LoVo (cell line): ENCODE data around the gene GJA5.
"Not testable (repeated sequence)": the region's sequence is repeated elsewhere in the genome, so short reads cannot be mapped to it uniquely, and the experiment has no call there.

Experiments used
- DNase-seq: peaks from one replicate; pipeline ENCODE4 v3.0.0-alpha.2; 2016; ENCODE audit warnings: low spot score

GJA5 gene

GRCh38 chr1:147762233-147763024, 2.0 kb upstream of the GJA5 start:
- DNase-seq = peak; percentile 63

GRCh38 chr1:147758379-147759100, 1.9 kb downstream of the GJA5 start:
- no peak for DNase-seq

- peak; percentile 80 for DNase-seq
Measured at GRCh38 chr1:147757015-147757990, 3.1 kb downstream of the GJA5 start.

- no peak for DNase-seq
Measured at GRCh38 chr1:147756341-147756740, 4.1 kb downstream of the GJA5 start.

GRCh38 chr1:147754661-147755060, 5.7 kb downstream of the GJA5 start:
- no peak for DNase-seq

- no peak for DNase-seq
Measured at GRCh38 chr1:147753081-147753480, 7.3 kb downstream of the GJA5 start.

- no peak for DNase-seq
Measured at GRCh38 chr1:147752511-147752910, 7.9 kb downstream of the GJA5 start.

- no peak for DNase-seq
Measured at GRCh38 chr1:147751346-147751745, 9.1 kb downstream of the GJA5 start.

GRCh38 chr1:147750618-147751217, 9.7 kb downstream of the GJA5 start:
- DNase-seq = no peak

- no peak for DNase-seq
Measured at GRCh38 chr1:147749792-147750191, 10.6 kb downstream of the GJA5 start.

- DNase-seq = peak; percentile 47
Measured at GRCh38 chr1:147748676-147749350, 11.6 kb downstream of the GJA5 start.

GRCh38 chr1:147747966-147748365, 12.4 kb downstream of the GJA5 start:
- no peak for DNase-seq

- no peak for DNase-seq
Measured at GRCh38 chr1:147745271-147745670, 15.1 kb downstream of the GJA5 start.

GRCh38 chr1:147741065-147741464, 19.3 kb downstream of the GJA5 start:
- DNase-seq = no peak

GRCh38 chr1:147740391-147740790, 20.0 kb downstream of the GJA5 start:
- DNase-seq = no peak

- DNase-seq = no peak
Measured at GRCh38 chr1:147738739-147739476, 21.5 kb downstream of the GJA5 start.

GRCh38 chr1:147738129-147738528, 22.3 kb downstream of the GJA5 start:
- no peak for DNase-seq

GRCh38 chr1:147736883-147737282, 23.5 kb downstream of the GJA5 start:
- DNase-seq = no peak

- no peak for DNase-seq
Measured at GRCh38 chr1:147735423-147735822, 25.0 kb downstream of the GJA5 start.

GRCh38 chr1:147734291-147734841, 26.0 kb downstream of the GJA5 start:
- not testable (repeated sequence) for DNase-seq
